HG03039 (cell line): ENCODE results near the gene KBTBD3.
"Not testable (repeated sequence)": the region's sequence is repeated elsewhere in the genome, so short reads cannot be mapped to it uniquely, and the experiment has no call there.

ENCODE experiments used
- ATAC-seq: cut with Tn5 transposase; IDR thresholded peaks from one replicate; pipeline ENCODE4 v1.9.1; 2021; ENCODE audit warnings: mild to moderate bottlenecking, moderate library complexity; ENCODE audit not compliant: unreplicated experiment

Gene KBTBD3

GRCh38 chr11:106012744-106013143 is 64.4 kb downstream of the KBTBD3 start:
- no peak for ATAC-seq

DNA sequence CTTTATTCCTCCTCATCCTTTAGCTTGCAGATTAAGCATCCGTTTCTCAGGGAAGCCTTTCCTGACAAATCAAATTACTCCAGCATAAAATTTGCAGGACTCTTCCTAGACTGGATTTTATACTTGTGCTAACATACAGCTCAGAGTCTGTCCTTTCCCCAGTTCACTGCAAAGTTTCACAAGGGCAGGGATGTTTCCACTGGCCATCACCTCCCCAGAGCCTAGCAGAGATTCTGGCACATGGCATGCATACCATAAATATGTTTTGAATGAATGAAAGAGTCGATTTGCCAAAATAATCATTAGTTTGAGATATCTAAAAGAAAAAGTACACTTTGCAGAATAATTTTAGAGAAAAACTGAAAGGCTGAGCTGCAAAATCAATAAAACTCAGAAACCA is 65.7 kb downstream of the KBTBD3 start:
- ATAC-seq, result no peak

- not testable (repeated sequence) for ATAC-seq
Observed at GRCh38 chr11:106003094-106003493, 74.1 kb downstream of the KBTBD3 start.

DNA sequence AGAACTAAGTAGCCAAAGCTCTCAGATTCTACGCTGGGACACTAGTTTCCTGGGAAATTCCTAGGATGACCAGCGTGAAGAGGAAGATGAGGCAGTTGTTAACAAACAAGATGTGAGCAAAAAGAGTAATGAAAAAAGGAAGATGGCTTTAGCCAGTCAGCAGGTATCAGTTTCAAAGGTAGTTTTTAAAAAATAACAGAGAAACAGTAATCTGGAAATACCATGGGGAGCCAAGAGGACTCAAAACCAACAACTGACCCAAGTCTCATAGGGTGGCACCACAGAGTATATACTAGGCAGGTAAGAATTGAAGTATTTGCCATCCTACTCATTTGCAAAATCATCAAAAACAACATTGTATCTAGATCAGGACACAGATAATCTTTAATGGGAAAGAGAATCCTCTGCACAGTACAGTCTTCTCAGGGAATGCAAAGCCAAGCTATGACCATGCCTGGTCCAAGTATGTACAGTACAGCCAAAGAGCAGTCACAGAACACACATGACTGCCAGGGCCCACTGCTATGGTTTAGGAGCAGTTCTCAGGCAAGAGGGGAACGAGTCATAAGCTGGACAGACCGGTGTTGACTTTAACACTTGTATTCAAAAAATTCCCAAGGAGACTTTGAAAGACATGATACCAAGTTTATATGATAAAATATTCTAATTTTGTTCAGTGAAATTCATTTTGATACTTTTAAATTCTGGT is 75.7 kb downstream of the KBTBD3 start:
- no peak for ATAC-seq
